Sigmoid colon (tissue), 4 donors: ENCODE data around the gene FFAR1.

Experiments
- CTCF ChIP-seq, 4 experiments: fragments of 450-650 bp in 3 of 4; fragments of 200-600 bp in 1 of 4; IDR thresholded peaks; one replicate each; pipeline ENCODE4 v1.5.1; 2016 to 2019; ENCODE audit warnings: antibody characterized with exemption in 4 of 4, mild to moderate bottlenecking in 3 of 4, moderate library complexity in 2 of 4
- POLR2A ChIP-seq, 2 donors: fragments of 450-650 bp; IDR thresholded peaks; one replicate each; pipeline ENCODE4 v1.6.1; 2016; ENCODE audit warnings: antibody characterized with exemption in 2 of 2, mild to moderate bottlenecking in 2 of 2, moderate library complexity in 2 of 2
- POLR2AphosphoS5 ChIP-seq, 4 donors: sonication (generic); formaldehyde crosslinking; IDR thresholded peaks; one replicate each; pipeline ENCODE4 v1.6.1; 2017; ENCODE audit warnings: antibody characterized with exemption in 4 of 4

GRCh38 chr19:35299523-35300338 lies 48.0 kb upstream of the FFAR1 start:
- no peak for TF ChIP-seq POLR2A (IDR thresholded peaks at IDR 0.05)
- no peak for TF ChIP-seq POLR2AphosphoS5 (IDR thresholded peaks at IDR 0.05)
- TF ChIP-seq CTCF (IDR thresholded peaks at IDR 0.05), result no peak
